AG04449 (cell line): ENCODE data around the gene ABTB1.

Source experiments
- CTCF ChIA-PET: fragments of 350-600 bp; formaldehyde crosslinking; extraction: SDS; loops from one replicate; lab custom pipeline; 2021; ENCODE audit warnings: antibody characterized with exemption; lab: Yijun Ruan, JAX
- POLR2A ChIA-PET: fragments of 400-600, 350-600 bp; formaldehyde crosslinking; extraction: SDS; loops from one replicate; lab custom pipeline; 2020; ENCODE audit warnings: antibody characterized with exemption, inconsistent platforms; lab: Yijun Ruan, JAX
- DNase-seq: peaks from one replicate; pipeline ENCODE4 v3.0.0-alpha.2; 2010; ENCODE audit warnings: low read depth, low spot score
- H3K4me3 ChIP-seq: 2 replicates; pipeline ENCODE4 v1.5.1; 2011; ENCODE audit warnings: low read depth, mild to moderate bottlenecking, control low read depth, low read length
- CTCF ChIP-seq: IDR thresholded peaks from one replicate; pipeline ENCODE4 v1.5.1; 2011; ENCODE audit warnings: mild to moderate bottlenecking, moderate library complexity, low read length, control low read depth, inconsistent platforms; ENCODE audit not compliant: insufficient read depth; ENCODE audit errors: missing control alignments

ABTB1 gene

DNA sequence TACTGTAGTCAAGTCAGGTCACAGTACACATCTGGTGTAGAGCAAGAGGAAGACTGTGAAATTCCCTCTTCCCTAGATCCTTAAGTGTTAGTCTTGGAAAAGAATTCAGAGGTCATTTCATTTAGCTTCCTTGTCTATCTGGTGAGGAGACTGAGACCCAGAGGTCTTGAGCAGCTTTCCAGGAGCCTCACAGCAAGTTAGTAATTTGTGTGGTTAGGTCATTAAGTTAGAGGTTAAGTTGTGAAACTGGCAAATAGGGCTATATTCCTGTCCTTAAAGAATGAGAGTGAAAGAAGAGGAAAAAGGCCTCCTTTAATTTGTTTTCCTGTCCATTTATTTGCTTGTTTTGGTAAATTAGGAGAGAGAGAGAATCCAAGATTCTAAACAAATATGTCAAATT, 34.8 kb upstream of the ABTB1 start:
- H3K4me3 ChIP-seq, result no peak overlapping the region
- ChIA-PET POLR2A (interaction anchor here (0.6 kb wide), 1 partner anchor 41 kb away, joined by 3 read pairs; no protein-coding TSS in a partner anchor), CTCF (interaction anchor here (1.6 to 3.3 kb wide), 2 partner anchors 10 to 14 kb away, joined by 6 to 15 read pairs; no protein-coding TSS in a partner anchor)
- no peak for TF ChIP-seq CTCF
- DNase-seq, result no peak

GRCh38 chr3:127639173-127640041, 33.3 kb upstream of the ABTB1 start:
- POLR2A ChIA-PET, result no interaction called here
- no peak for DNase-seq
- TF ChIP-seq CTCF, result no peak
- CTCF ChIA-PET, result interaction anchor here (0.8 to 1.5 kb wide), 5 partner anchors 9 to 64 kb away, joined by 3 to 5 read pairs (median 3); no protein-coding TSS in a partner anchor
- no peak overlapping the region for H3K4me3 ChIP-seq

- no peak for DNase-seq
- ChIA-PET CTCF (interaction anchor here (0.8 to 1.5 kb wide), 5 partner anchors 8 to 65 kb away, joined by 3 to 5 read pairs (median 3); no protein-coding TSS in a partner anchor), POLR2A (no interaction called here)
- no peak for TF ChIP-seq CTCF
- no peak overlapping the region for H3K4me3 ChIP-seq
Observed at GRCh38 chr3:127640042-127640355, 32.8 kb upstream of the ABTB1 start.

DNA sequence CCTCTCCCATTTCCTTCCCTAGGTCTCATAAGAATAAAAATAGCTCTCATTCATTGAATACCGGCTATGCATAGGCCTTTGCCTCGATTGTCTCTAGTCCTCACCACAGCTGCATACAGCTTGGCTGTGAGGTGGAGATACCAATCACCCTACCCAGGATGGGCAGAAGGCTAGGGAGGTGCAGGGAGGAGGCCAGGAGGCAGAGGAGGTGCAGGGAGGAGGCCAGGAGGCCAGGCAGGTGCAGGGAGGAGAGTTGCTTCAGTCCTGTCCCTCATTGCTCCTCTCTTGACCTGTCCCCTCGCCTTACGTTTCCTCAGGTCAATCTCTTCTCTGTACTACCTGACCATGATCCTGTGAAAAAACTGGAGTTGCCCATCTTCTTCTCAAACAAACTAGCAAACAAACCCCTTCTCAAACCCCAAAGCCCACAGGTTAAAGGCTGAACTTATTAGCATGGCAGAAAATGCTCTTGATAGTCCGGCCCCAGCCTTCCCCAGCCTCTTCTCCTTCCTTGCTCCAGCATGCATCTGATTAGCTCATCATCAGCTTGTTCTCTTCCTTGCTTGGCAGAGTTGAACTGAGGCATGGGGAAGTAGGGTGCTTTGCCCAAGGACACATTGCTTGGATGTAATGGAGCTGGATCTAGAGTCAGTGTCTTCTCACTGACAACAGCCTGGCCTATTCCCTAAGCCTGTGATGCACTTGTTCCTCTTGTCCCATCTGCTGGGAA, 27.9 kb upstream of the ABTB1 start:
- DNase-seq, result no peak
- no peak overlapping the region for H3K4me3 ChIP-seq
- ChIA-PET POLR2A (interaction anchor here (0.6 kb wide), 1 partner anchor 11 kb away, joined by 4 read pairs; no protein-coding TSS in a partner anchor), CTCF (interaction anchor here (0.8 to 4.2 kb wide), 4 partner anchors 8 to 11 kb away, joined by 3 to 33 read pairs (median 4); no protein-coding TSS in a partner anchor)
- no peak for TF ChIP-seq CTCF

- no peak for DNase-seq
- TF ChIP-seq CTCF, result no peak
- ChIA-PET CTCF (interaction anchor here (0.8 to 8.3 kb wide), 4 partner anchors 9 to 327 kb away, joined by 3 to 107 read pairs (median 4); no protein-coding TSS in a partner anchor), POLR2A (no interaction called here)
- no peak overlapping the region for H3K4me3 ChIP-seq
Observed at GRCh38 chr3:127645371-127646015, 27.3 kb upstream of the ABTB1 start.
